OCI-M1 (cell line): ENCODE results near the gene EZH1.
"Not testable (repeated sequence)": the region's sequence is repeated elsewhere in the genome, so short reads cannot be mapped to it uniquely, and the experiment has no call there.

ENCODE experiments used
- DNase-seq: peaks from one replicate; lab custom pipeline; 2025; lab: John Stamatoyannopoulos, UW

The EZH1 gene

DNA sequence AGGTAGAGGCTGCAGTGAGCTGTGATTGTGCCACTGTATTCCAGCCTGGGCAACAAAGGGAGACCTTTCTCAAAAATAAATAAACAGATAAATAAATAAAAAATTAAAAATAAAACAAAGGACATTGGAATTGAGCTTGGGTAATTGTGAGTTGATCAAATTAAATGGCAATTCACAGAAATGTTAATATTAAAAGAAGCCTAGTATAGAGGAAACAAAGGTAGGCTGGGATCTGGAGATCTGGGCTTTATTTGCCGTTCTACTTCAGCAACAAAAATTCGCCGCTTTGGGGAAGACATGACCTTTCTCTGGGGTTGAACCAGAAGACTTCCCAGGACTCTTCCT, 28.1 kb upstream of the EZH1 start:
- DNase-seq = no peak

DNA sequence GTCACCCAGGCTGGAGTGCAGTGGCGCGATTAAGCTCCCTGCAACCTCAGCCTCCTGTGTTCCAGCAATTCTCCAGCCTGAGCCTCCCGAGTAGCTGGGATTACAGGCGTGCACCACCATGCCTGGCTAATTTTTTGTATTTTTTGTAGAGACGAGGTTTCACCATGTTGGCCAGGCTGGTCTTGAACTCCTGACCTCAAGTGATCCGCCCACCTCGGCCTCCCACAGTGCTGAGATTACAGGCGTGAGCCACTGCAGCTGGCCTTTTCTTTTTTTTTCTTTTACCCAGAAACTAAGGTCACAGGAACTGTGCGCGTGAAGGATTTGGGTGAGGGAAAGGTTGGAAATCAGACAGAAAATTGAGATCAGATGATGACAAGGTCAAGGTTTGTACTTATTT, 25.1 kb upstream of the EZH1 start:
- DNase-seq = not testable (repeated sequence)

DNA sequence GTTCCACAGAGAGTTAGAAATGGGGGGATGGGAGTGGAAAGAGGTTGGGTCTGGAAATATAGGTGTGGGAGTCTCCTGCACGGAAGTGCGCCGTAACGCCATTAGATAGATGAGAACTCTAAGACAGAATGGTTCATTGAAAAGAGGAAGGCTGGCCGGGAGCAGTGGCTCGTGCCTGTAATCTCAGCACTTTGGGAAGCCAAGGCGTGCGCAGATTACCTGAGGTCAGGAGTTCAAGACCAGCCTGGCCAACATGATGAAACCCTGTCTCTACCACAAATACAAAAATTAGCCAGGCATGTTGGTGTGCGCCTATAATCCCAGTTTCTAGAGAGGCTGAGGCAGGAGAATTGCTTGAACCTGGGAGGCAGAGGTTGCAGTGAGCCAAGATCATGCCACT, 23.2 kb upstream of the EZH1 start:
- DNase-seq = not testable (repeated sequence)

DNA sequence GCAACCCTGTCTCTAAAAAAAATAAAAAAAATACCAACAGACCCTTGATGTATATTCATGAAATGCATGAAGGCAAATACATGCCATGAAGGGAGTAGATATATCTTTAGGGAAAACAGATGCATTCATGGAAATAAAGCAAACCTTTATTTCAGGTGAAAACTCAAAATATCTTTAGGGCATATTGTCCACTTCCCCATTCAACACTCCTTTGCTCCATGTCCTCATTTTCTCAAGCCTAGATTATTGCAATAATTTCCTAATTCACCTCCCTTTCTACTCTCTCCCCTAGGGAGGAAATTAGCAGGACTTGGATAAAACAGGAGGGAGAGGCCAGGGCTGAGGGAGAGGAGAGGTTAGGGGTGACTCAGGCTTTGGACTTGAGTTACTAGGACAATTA, 22.7 kb upstream of the EZH1 start:
- DNase-seq = no peak

DNA sequence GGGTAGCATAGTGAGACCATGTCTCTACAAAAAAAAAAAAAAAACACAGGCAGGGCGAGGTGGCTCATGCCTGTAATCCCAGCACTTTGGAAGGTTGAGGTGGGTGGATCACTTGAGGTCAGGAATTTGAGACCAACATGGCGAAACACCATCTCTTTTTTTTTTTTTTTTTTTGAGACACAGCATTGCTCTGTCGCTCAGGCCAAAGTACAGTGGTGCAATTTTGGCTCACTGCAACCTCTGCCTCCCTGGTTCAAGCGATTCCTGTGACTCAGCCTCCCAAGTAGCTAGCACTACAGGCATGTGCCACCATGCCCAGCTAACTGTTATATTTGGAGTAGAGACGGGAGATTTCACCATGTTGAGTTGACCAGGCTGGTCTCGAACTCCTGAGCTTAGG, 21.3 kb upstream of the EZH1 start:
- no peak for DNase-seq

DNA sequence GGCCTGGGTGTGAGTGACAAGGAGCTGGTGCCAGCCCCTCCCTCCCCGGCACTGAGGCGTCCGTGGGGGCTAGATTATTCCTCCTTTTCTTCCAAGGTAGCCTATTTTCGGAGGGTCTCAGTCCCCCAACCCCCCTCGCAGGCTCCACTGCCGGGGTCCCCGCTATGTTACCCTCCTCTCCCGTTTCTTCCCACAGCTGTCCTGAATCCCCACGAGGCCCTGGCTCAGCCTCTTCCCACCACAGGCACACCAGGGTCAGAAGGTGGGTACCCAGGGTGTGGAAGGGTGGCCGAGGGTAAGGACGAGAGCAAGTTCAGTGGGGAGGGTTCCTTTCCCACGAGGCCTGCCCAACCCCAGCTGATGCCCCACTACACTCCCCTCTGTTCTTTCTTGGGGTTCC, 16.8 kb upstream of the EZH1 start:
- DNase-seq = no peak

DNA sequence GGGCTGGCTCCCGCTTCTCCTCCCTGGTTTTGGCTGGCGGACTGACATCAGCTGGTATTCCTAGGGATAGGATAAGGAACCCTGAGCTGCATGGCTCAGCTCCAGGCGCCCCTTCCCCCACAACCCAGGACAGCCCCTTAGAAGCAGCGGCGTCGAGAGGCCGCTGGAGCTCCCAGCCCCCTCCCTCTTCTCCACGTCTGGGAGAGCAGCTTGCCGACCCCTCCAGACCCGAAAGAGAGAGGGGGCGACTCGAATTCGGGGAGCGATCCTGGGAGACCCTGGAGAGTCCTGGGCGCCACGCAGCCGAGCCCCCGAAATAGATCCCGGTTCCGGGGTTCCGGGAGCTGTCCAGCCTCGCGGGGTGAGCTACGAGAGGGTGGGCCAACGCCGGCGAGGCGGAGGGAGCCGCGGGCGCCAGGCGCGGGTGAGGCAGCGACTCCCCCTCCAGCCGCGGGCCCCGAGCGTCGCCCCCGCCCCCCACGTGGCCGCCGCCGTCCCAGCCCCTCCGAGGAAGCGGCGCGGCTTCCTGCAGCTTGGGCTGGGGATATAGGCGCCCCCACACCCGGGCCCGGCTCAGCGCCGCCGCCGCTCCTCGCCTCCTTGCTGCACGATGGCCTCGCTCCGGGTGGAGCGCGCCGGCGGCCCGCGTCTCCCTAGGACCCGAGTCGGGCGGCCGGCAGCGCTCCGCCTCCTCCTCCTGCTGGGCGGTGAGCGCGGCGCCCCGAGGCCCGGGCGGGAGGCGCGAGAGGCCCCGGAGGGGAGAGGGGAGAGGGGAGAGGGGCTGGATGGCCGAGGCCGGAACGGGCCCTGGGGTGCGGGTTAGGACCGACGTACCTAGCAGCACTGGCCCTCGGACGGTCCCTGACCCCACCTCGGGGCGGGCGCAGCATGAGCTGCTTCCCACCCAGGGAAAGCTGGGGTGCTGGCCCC, 16.1 kb upstream of the EZH1 start, which contains the start of gene RAMP2:
RAMP2 (plus strand) TSS at position 576 of the 930 bp plus-strand sequence; CDS start at position 611, 35 bp downstream.
- DNase-seq = no peak

DNA sequence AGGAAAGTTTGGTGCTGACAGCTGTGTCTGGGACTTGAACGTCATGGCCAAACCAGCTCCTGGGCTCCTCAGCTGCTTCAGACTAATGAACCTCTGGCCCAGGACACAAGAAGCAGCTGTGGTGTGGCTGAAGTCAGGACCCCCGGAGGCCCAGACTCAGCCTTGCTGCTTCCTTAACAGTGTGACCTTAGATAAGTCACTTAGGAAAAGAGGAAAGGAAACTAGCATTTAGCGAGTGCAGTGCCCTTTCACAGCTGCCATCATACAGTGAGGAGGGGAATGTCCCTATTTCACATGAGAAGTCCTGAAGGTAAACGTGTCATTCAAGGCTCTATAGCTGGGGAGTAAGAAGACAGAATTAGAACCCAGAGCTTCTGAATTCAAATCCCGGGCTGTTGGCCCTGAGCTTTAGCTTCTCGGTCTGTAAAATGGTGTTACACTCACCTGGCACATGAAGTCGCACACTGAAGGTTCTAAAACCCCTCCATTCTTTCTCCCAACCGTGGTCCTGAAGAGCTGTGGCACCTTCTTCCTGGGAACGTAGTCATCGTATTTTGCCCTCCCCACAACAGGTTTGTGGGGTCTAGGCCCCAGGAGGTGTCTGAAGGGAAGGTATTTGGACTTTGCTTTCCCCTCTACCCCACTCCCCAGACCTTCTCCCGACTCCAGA, 15.3 kb upstream of the EZH1 start:
- no peak for DNase-seq

DNA sequence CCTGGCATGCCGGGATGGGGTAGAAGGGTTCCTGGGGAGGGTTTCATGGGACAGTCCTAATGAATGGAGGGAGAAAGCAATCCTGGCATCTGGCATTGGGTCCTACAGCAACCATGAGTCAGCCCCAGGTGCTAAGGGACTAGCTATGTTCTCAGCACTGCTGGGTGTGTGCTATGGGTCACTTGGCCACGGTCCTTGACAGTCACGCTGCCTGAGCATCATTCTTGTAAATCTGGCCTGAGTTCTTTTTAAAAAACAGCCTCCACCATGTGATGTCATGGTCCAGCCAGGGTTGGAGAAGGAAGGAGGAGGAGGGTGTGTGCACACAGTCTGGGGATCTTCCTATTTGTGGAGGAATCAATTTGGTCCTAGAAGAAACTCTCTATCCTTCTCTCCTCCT, 9.9 kb upstream of the EZH1 start:
- DNase-seq = no peak

DNA sequence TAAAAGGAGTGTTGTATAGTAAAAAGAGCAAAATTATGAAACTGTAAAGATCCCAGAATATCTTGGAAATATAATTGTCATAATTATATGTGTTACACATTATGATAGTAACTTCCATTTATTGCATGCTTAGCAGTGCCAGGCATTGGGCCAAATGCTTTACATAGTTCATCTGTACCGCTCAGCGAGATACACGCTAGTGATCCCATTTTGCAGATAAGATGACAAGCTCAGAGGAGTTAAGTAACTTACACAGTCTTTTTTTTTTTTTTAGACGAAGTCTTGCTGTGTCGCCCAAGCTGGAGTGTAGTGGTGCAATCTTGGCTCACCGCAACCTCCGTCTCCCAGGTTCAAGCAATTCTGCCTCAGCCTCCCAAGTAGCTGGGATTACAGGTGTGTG, 6.8 kb upstream of the EZH1 start:
- DNase-seq = peak; percentile 28

DNA sequence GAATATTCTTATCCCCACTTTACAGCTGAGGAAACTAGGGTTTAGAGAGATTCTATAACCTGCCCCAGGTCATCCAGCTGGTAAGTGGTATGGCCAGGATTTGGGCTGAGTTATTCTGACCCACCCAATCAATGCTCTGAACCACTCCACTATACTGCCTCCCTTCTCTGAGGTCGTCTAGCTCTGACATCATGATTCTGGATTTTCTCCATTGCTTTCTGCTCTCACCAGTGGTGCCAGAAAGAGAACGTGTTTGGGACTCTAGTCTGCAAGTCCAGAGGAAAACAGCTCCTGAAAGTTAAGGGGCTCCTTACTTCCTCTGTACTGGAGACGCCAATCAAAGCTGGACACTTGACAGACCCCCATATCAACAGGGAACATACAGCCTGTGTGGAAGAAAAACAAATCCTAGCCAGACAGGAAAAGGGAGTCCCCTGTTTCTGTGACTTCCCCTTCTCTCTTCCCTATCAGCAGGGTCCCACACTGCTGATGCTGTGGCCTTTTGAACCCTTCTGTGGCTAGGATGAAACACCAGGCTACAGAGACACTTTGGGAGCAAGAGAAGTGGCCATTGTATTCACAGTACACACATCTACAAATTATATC, 6.0 kb upstream of the EZH1 start:
- peak; percentile 87 for DNase-seq

DNA sequence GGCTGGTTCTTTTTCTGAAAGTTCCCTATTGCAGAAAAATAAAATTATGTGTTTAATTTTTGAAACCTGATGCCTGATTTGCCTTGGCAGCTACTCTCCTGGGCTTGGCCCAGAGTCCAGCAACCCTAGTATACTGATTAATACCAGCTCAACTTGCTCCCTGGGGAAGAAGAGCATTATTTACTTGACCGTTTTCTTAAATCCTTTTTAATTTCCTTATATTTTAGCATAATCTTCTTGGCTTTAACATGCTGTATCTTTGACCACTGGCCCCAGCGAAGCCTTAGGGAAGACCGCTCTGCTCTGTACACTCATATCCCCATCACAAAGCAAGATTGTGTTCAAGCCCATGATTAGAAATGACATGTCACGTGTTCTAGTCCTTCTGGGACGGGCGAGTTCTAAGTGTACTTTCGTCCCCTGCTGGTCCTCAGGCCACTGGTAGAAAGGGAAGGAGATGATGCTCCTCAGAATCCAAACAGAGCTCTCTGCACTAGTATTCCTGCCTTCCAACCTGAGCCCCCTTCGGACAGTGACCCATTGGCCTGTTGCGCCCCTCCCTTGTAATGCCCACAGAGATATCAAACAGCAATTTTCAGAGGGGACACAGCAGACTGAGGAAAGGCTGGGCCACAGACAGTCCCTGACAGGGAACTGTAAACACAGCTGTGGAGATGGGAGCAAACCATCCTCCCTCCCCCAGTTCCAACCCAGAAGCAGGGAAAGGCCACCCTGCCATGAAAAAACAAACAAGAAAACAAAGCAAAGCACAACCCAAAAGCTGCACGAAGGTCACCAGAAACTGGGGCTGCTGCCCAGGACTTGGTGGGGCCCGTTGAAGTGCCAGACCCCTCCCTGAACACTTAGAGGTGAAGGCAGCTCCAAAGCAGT, 4.3 kb upstream of the EZH1 start:
- no peak for DNase-seq

DNA sequence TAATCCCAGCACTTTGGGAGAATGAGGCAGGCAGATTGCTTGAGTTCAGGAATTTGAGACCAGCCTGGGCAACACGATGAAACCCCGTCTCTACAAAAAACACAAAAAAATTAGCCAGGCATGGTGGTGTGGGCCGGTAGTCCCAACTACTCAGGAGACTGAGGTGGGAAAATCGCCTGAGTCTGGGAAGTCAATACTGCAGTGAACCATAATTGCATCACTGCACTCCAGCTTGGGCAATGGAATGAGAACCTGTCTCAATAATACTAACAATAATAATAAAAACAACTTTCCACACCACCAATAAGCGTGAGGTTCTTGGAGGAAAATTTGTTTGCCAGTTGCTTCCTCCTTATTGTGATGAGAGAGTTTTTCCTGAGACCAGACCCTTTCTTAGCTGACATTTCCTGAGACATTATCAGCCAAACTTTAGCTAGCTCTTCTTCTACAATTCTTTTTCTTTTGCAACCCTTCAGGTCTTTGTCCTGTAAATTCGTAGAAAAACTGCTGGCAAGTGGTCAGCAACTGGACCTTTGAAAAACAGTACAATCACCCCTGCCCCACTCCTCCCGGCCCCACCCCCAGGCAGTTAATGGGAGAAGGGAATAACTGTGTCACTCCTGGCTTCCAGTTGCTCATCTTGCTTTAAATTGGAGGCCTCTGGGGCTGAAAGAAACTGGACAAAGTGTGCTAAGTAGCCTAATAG, 3.5 kb upstream of the EZH1 start:
- no peak for DNase-seq

DNA sequence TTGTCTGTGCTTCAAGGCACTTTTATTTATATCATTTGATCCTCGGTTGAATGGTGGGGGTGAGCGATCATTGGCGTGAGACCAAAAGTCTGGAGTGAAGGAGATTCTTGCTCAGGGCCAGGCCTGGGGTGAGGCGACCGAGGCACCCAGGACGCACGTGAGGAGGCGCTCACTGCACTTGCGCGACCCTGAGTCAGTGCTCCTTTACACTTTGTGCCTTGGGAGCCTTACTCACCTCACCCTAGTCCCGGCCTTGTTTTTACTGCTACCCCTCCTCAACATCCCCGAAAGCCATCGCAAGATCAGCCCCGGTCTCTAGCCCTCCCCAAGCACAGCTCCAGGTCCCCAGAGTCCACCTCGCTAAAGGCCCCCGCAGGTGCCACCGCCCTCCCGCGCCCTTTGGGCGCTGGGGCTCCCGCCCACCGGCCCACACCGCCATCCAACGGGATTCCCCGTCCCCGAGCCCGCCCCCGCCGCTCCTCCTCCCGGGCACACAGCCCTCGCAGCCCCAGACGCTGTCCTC, 496 bp downstream of the EZH1 start:
- DNase-seq = peak; percentile 78

DNA sequence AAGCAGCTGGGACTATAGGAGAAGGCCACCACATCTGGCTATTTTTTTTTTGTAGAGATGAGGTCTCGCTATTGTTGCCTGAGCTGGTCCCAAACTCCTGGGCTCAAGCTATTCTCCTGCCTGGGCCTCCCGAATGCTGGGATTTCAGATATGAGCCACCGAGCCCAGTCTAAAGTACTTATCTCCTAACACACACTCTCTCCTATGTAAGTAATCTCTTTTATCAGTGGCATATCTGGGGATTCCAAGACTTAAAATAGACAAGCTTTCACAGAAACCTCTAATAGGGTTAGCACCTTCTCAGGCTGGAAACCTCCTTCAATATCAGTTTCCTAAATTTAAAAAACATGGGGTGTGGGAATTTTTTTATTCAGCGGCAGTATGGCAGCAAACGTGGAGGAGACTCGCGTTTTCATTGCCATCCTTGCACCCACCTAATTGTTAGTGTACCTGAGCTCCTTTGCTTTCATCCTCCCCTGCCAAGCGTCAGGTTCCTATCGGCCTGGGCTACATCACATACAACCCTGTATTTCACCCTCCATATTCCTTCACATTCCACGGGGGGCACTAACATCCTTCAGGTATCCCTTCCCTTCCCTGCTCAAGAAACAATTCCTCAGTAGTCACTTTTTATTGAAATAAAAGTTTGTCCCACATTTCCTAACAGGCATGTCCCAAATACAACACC, 1.1 kb downstream of the EZH1 start:
- DNase-seq = peak; percentile 59

DNA sequence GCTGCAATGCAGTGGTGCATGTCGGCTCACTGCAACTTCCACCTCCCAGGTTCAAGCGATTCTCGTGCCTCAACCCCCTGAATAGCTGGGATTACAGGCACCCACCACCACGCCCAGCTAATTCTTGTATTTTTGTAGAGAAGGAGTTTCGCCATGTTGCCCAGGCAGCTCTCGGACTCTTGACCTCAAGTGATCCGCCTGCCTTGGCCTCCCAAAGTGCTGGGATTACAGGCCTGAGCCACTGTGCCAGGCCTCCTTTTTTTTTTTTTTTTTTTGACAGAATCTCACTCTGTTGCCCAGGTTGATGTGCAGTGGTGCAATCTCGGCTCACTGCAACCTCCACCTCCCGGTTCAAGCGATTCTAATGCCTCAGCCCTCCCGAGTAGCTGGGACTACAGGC, 1.9 kb downstream of the EZH1 start:
- not testable (repeated sequence) for DNase-seq

DNA sequence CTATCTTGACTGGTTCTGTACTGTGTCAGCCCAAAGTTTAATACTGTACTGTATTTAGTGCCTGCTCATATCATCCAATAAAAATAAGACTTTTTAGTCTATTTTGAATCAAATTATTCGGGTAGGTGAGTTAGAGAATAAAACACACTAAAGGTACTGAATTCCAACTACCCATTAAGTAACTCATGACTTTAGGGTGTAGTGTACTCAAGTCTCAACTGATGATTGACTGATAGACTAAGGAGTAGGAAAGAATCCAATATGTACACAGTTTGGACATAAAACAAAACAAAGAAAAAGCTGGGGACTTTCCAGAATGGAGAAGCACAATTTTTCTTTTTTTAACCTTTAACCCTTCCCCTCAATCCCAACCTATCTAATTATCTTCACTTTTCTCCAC, 4.1 kb downstream of the EZH1 start:
- DNase-seq = no peak

DNA sequence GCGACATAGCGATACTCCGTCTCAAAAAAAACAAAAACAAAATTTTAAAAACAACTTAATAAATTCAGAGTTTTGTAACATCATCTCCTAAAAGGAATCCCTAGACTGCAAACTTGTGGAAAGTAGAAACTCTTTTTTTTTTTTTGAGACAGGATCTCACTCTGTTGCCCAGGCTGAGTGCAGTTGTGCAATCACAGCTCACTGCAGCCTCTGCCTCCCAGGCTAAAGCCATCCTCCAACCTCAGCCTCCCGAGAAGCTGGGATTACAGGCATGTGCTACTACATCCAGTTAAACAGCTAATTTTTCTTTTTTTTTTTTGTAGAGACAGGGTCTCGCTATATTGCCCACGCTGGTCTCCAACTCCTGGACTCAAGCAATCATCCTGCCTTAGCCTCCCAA, 19.7 kb downstream of the EZH1 start:
- no peak for DNase-seq

DNA sequence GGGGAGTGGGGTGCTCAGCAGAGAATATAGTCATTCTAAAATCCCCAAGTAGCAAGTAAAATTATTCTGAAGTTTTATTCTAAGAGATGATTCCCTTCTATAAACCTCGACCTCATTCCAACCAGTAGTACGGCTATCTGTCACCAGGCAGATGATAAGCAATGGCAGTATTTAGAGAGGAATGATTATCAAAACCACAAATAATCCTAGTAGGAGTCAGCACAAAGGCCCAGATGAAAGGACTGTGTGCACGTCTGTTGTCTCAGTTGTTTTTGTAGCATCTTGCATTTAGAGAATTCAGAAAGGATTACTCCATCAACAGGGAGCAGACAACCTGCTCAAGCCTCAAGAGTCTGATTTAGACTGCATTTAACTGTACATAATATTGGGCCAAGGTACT, 21.2 kb downstream of the EZH1 start:
- DNase-seq = no peak

DNA sequence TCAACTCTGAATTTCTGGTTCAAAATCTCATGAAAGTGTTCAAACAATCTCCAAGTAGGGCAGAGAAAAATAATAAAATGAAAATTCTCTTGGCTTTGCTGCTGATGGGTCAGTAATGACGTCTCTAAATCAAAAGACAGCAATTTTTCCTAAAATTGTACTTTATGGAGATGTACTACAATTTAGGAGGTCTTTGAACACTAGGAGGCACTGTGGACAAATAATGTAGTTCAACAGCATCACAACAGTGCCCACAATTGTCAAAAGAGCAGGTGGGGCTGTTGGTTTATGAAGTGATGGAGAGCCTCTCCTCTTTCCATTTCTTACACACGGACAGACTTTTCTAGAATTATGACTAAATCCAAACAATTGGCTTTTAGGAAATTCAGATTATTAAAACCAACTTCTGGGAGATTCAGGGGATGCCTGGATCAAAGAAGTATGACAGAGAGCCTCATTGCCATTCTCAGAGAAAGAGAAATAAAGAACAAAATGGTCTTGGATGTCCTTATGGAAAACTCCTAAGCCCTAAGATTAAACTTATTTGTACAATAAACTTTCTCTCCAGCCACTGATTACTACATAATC, 23.8 kb downstream of the EZH1 start:
- DNase-seq = peak; percentile 81
